Inferior parietal cortex (tissue), 1 donor: ENCODE measurements around the gene HMGB1.
A peak's percentile ranks its signal among the peaks of the same experiment; 100 is the strongest.

Experiments used
- DNase-seq: peaks from one replicate; pipeline ENCODE4 v3.0.0-alpha.2; 2016; ENCODE audit errors: extremely low spot score

Gene HMGB1

GRCh38 chr13:30429721-30430694 lies 35.7 kb downstream of the HMGB1 start:
- DNase-seq, result no peak

- no peak for DNase-seq
These were observed 36.5 kb downstream of the HMGB1 start for GRCh38 chr13:30429235-30429634.

- no peak for DNase-seq
These were observed 41.8 kb downstream of the HMGB1 start for GRCh38 chr13:30423891-30424290.

- peak; percentile 56 for DNase-seq
These were observed 43.5 kb downstream of the HMGB1 start, which contains the start of gene UBE2L5 for GRCh38 chr13:30422054-30422839. TSS of gene UBE2L5 (plus strand) at chr13:30422493. CDS start at chr13:30427991, 5,498 bp downstream.

- DNase-seq, result peak; percentile 63
These were observed 44.4 kb downstream of the HMGB1 start for GRCh38 chr13:30421093-30422053.

GRCh38 chr13:30418717-30419459 lies 46.8 kb downstream of the HMGB1 start:
- DNase-seq, result no peak

GRCh38 chr13:30418075-30418716 lies 47.5 kb downstream of the HMGB1 start:
- no peak for DNase-seq

- no peak for DNase-seq
These were observed 49.3 kb downstream of the HMGB1 start for GRCh38 chr13:30416471-30416870.

GRCh38 chr13:30415430-30416030 lies 50.2 kb downstream of the HMGB1 start:
- DNase-seq, result no peak

GRCh38 chr13:30413842-30414241 lies 51.9 kb downstream of the HMGB1 start:
- no peak for DNase-seq

- DNase-seq, result no peak
These were observed 53.4 kb downstream of the HMGB1 start for GRCh38 chr13:30412346-30412745.

GRCh38 chr13:30410705-30411125 lies 55.0 kb downstream of the HMGB1 start:
- no peak for DNase-seq

- no peak for DNase-seq
These were observed 55.6 kb downstream of the HMGB1 start for GRCh38 chr13:30409886-30410704.

GRCh38 chr13:30408319-30409101 lies 57.2 kb downstream of the HMGB1 start:
- DNase-seq, result peak; percentile 84

GRCh38 chr13:30406779-30407416 lies 58.8 kb downstream of the HMGB1 start:
- no peak for DNase-seq
